ENCODE data around the gene MIA.
A peak's percentile ranks its signal among the peaks of the same experiment; 100 is the strongest.
"Not testable (repeated sequence)": the region's sequence is repeated elsewhere in the genome, so short reads cannot be mapped to it uniquely, and the experiment has no call there.

MIA gene

DNA sequence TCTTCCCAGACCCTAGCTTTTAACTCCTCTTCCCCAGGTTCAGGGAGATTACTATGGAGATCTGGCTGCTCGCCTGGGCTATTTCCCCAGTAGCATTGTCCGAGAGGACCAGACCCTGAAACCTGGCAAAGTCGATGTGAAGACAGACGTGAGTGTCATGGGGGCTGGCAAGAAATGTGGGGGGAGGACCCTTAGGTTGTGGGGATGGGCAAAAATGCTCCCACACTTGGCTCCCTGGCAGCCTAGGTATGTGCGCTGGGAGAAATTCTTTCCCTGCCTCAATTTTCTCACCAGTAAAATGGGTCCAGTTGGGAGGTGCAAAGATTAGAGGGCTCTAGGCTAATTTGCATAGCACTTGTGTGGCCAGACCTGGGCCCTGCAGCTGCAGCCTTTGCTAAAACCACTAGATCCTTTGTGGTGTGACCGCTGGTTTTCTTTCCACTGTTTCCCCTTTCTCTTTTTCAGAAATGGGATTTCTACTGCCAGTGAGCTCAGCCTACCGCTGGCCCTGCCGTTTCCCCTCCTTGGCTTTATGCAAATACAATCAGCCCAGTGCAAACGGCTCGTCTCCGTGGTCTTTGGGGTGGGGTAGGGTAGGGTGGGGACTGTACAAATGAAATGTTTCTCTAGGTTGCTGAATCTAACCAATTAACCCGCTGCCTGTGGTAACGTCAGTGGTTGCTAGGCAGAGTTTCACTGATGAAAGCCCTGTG lies 1.8 kb downstream of the MIA start:
- no peak for TF ChIP-seq ZFX (IDR thresholded peaks at IDR 0.05; ENCODE audit: borderline replicate concordance)
- TF ChIP-seq, protein P1, sequence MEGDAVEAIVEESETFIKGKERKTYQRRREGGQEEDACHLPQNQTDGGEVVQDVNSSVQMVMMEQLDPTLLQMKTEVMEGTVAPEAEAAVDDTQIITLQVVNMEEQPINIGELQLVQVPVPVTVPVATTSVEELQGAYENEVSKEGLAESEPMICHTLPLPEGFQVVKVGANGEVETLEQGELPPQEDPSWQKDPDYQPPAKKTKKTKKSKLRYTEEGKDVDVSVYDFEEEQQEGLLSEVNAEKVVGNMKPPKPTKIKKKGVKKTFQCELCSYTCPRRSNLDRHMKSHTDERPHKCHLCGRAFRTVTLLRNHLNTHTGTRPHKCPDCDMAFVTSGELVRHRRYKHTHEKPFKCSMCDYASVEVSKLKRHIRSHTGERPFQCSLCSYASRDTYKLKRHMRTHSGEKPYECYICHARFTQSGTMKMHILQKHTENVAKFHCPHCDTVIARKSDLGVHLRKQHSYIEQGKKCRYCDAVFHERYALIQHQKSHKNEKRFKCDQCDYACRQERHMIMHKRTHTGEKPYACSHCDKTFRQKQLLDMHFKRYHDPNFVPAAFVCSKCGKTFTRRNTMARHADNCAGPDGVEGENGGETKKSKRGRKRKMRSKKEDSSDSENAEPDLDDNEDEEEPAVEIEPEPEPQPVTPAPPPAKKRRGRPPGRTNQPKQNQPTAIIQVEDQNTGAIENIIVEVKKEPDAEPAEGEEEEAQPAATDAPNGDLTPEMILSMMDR (IDR thresholded peaks at IDR 0.05) = no peak
- H3K27ac ChIP-seq = peak overlapping the region; percentile 92

DNA sequence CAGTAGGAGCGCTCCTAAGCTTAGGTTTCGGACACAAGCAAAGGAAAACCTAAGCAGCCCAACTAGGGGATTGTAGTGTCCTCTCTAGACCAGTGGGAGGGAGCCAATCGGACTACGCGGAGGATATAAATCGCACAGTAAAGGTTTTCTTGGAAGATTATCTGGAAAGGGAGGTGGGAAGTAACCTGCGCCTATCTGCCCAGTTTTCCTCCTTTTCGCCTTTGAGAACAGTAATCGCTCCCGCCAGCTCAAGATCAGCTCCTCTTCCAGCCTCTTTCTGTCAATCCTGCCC lies 2.3 kb downstream of the MIA start:
- peak overlapping the region; percentile 92 for H3K27ac ChIP-seq
- TF ChIP-seq, protein P1 (IDR thresholded peaks at IDR 0.05) = no peak
- no peak for TF ChIP-seq ZFX (IDR thresholded peaks at IDR 0.05; ENCODE audit: borderline replicate concordance)

DNA sequence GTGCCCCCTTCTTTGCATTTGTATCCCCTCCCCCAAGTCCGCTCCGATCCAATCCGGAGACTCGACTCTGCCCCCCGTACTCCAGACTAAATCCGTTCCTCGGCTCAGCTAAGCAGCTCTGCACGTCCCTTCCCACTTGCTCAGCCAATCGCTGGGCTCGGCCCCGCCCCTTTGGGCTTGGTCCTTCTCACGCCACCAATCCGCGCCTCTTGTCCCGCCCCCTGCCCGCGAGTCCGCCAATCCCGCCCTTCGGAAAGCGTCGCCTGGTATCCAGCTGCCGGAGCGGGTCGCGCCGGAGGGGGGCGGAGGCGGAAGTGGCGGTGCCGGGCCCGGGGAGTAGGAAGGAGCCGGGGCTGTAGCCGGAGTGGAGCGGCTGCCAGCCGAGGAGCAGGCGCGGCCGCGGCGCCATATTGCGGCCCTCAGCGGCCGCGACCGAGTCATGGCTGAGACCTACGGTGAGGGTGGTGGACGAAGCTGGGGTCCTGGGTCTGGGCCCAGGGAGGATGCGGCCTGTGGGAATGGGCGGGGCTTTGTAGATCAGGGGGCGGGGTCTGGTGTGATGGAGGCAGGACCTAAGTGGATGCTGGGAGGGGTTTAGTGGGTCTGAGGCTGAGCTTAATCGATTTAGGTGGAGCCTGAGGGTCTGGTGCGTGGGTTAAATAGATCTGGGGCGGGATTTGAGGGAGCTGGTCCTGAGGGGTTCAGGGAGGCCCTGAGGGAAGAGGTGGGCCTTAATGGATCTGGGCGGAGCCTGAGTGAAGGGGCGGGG lies 2.8 kb downstream of the MIA start, which contains the start of gene RAB4B:
Gene RAB4B (plus strand): TSS at position 311 of the 769 bp plus-strand sequence. CDS start 129 bp downstream, at position 440.
- no peak for TF ChIP-seq ZFX (IDR thresholded peaks at IDR 0.05; ENCODE audit: borderline replicate concordance)
- TF ChIP-seq, protein P1 (IDR thresholded peaks at IDR 0.05) = no peak

DNA sequence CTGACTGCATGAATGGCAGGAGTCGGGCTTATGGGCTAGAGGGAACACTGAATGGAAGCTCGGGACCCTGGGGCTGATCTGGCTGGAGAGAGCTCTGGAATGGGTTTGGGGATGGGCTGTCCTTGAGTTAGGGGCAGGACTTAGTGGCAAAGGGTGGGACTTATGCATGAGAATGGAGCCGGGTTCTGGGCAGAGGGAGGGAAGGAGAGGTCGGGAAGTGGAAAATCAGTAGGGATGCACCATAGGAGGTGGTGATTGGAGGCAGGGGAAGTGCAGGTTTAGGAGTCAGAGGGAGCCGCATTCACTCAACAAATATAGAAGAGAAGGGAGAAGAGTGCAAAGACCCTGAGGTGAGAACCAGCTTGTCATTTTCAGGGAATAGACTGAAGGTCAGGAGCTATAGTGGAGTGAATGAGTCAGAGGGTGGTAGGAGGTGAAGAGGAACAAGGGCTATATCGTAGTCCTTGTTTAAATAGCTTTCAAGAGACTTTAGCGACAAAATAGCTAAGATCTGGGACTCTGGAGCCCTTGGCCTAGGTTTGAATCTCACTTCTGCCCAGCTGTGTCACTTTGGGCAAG lies 3.5 kb downstream of the MIA start:
- TF ChIP-seq, protein P1 (IDR thresholded peaks at IDR 0.05) = no peak
- no peak for TF ChIP-seq ZFX (IDR thresholded peaks at IDR 0.05; ENCODE audit: borderline replicate concordance)
- peak overlapping the region; percentile 92 for H3K27ac ChIP-seq

More for the DNA sequence above, 2.8 kb downstream of the MIA start, which contains the start of gene RAB4B:
- peak within 1 kb of the TSS; percentile 92 for H3K27ac ChIP-seq

DNA sequence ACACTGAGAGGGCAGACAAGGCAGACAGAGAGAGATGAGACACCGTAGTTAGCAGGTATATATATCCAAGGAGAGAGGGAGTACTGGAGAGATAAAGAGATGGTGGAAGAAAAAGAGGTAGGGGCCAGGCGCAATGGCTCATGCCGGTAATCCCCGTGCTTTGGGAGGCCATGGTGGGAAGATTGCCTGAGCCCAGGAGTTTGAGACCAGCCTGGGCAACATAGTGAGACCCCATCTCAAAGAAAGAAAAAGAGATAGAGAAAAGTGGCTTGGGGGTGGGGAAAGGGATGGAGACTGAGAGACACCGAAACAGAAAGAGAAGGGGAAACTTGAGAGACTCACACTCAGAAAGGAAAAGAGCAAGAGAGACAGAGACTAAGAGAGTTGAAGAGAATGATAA lies 5.3 kb downstream of the MIA start:
- H3K27ac ChIP-seq = no peak overlapping the region
- no peak for TF ChIP-seq ZFX (IDR thresholded peaks at IDR 0.05; ENCODE audit: borderline replicate concordance)
- TF ChIP-seq, protein P1 (IDR thresholded peaks at IDR 0.05) = no peak

DNA sequence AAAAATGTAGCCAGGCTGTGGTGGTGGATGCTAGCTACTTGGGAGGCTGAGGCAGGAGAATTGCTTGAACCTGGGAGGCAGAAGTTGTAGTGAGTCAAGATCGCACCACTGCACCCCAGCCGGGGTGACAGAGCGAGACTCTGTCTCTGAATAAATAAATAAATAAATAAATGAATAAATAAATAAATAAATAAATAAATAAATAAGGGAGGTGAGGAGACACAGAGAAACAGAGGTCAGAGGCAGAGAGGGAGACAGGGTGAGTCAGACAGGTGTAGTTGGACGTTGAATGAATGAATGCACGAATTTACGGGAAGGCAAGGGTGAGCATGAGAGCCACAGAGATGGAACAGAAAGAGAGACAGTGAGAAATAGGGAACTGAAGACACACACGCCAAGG lies 5.8 kb downstream of the MIA start:
- no peak overlapping the region for H3K27ac ChIP-seq
- no peak for TF ChIP-seq ZFX (IDR thresholded peaks at IDR 0.05; ENCODE audit: borderline replicate concordance)
- TF ChIP-seq, protein P1 (IDR thresholded peaks at IDR 0.05) = no peak

DNA sequence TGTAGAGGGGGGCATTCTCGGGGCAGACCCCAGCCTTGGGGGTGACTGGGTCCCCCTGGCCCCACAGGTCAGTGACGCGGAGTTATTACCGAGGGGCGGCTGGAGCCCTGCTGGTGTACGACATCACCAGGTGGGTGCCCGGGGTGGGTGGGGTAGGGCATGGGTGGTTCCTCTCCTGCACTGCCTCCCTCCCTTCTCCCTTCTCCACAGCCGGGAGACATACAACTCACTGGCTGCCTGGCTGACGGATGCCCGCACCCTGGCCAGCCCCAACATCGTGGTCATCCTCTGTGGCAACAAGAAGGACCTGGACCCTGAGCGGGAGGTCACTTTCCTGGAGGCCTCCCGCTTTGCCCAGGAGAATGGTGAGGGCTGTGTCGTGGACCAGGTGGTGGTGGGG lies 8.4 kb downstream of the MIA start:
- TF ChIP-seq ZFX (IDR thresholded peaks at IDR 0.05; ENCODE audit: borderline replicate concordance) = no peak
- TF ChIP-seq, protein P1 (IDR thresholded peaks at IDR 0.05) = no peak
- no peak overlapping the region for H3K27ac ChIP-seq

DNA sequence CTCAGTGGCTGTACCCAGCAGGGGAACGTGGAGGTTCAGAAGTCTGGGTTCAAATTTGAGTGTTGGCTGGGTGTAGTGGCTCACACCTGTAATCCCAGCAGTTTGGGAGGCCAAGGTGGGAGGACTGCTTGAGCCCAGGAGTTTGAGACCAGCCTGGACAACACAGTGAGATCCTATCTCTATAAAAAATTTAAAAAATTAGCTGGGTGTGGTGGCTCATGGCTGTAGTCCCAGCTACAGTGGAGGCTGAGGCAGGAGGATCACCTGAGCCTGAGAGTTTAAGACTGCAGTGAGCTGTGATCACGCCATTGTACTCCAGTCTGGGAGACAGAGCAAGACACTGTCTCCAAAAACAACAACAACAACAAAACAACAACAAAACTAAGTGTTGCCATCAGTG lies 8.8 kb downstream of the MIA start:
- not testable (repeated sequence) for H3K27ac ChIP-seq

Measured in 22Rv1 (cell line).